Thoracic aorta (tissue), 2 donors: Measurements from ENCODE around the gene WDFY2. TPM values are rescaled to one million over a fixed set of nuclear protein-coding genes. Genes with fewer than 3 reads are reported as not detected.

Experiments
- ATAC-seq: fragments of 150-250 bp; one replicate; pipeline ENCODE4 v1.8.0; 2017; ENCODE audit warnings: low read depth; ENCODE audit not compliant: insufficient number of reproducible peaks, low FRiP score
- DNase-seq: peaks from one replicate; pipeline ENCODE4 v3.0.0-alpha.2; 2020; ENCODE audit warnings: low spot score
- H3K27ac ChIP-seq, 2 donors: fragments of 200-600 bp; sonication (generic); 1 replicate in 1 of 2; 2 replicates in 1 of 2; pipeline ENCODE4 v1.5.1; 2016; ENCODE audit warnings: mild to moderate bottlenecking in 2 of 2, moderate library complexity in 2 of 2
- H3K27me3 ChIP-seq: fragments of 200-600 bp; sonication (generic); replicated peaks from 2 replicates; pipeline ENCODE4 v1.6.0; 2016; ENCODE audit warnings: mild to moderate bottlenecking; ENCODE audit not compliant: insufficient read depth
- H3K36me3 ChIP-seq: fragments of 200-600 bp; sonication (generic); one replicate; pipeline ENCODE4 v1.5.1; 2016
- H3K4me1 ChIP-seq, 2 donors: fragments of 200-600 bp; sonication (generic); 1 replicate in 1 of 2; 2 replicates in 1 of 2; pipeline versions ENCODE4 v1.5.1 to v1.6.0; 2016; ENCODE audit warnings: low read depth in 2 of 2, mild to moderate bottlenecking in 1 of 2; ENCODE audit not compliant: control insufficient read depth in 1 of 2
- H3K4me3 ChIP-seq: fragments of 200-600 bp; sonication (generic); 2 replicates; pipeline ENCODE4 v1.5.1; 2016; ENCODE audit warnings: mild to moderate bottlenecking
- H3K9me3 ChIP-seq: fragments of 200-600 bp; sonication (generic); 2 replicates; pipeline ENCODE4 v1.5.1; 2016
- CTCF ChIP-seq: fragments of 200-600 bp; sonication (generic); IDR thresholded peaks from one replicate; pipeline ENCODE4 v1.5.1; 2019; ENCODE audit warnings: antibody characterized with exemption
- total RNA-seq, 2 donors: library from RNA; depleted of rRNA; stranded (reverse); fragments of >200 nt; gene quantifications; one replicate each; pipeline versions ENCODE4 v1.1.0 to v1.2.3, GENCODE V29; 2016

WDFY2 gene
- 10 to 100 TPM; 14.6 to 19.3 TPM for total RNA-seq

- H3K36me3 ChIP-seq: no peaks in the 10 kb centered on the region
Measured at GRCh38 chr13:51583875-51584730, at the start of gene WDFY2. WDFY2 (plus strand) TSS chr13:51584462; CDS start chr13:51584688, 226 bp downstream.

GRCh38 chr13:51538591-51539179 lies 45.6 kb upstream of the WDFY2 start:
- no peaks in the 10 kb centered on the region for H3K4me1 ChIP-seq
- no peaks in the 10 kb centered on the region for H3K9me3 ChIP-seq
- no peak overlapping the region for H3K27ac ChIP-seq
- no peaks in the 10 kb centered on the region for H3K36me3 ChIP-seq
- DNase-seq (no peak), ATAC-seq (no peak)
- no peak for TF ChIP-seq CTCF
- no peak overlapping the region for H3K4me3 ChIP-seq
- no peaks in the 10 kb centered on the region for H3K27me3 ChIP-seq

More at GRCh38 chr13:51583875-51584730, at the start of gene WDFY2:
- no peak for TF ChIP-seq CTCF
- ATAC-seq: peak; percentile 99
- Histone ChIP-seq H3K27me3 (no peaks in the 10 kb centered on the region), H3K9me3 (no peaks in the 10 kb centered on the region), H3K4me1 (peaks cover 6 to 31% of the 10 kb centered on the region in 2 donors), H3K4me3 (peak within 1 kb of the TSS; percentile 88), H3K27ac (peak within 1 kb of the TSS; percentile 82 to 87)
- DNase-seq: peak; percentile 99

- Histone ChIP-seq H3K4me3 (no peak overlapping the region), H3K36me3 (no peaks in the 10 kb centered on the region), H3K27me3 (no peaks in the 10 kb centered on the region), H3K9me3 (no peaks in the 10 kb centered on the region), H3K27ac (no peak overlapping the region), H3K4me1 (no peaks in the 10 kb centered on the region)
- TF ChIP-seq CTCF: no peak
- DNase-seq: no peak
- no peak for ATAC-seq
Measured at GRCh38 chr13:51539887-51540286, 44.4 kb upstream of the WDFY2 start.

DNA sequence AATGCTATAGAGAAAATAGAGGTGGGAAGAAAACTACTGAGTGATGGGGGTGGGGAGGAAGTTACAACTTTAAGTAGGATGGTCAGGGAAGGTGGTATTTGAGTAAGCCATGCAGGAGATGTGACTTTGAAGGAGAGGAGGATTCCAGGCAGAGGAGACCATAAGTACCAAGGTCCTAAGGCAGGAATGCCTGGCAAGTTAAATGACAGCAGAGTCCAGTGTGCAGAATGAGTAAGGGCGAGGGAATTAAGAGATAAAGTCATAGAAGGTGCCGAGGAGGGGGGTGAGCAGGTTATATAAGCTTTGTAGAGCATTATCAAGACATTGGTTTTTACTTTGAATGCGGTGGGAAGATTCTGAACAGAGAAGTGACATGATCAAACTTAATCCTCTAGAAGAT lies 43.2 kb upstream of the WDFY2 start:
- no peak for ATAC-seq
- Histone ChIP-seq H3K4me1 (no peaks in the 10 kb centered on the region), H3K27ac (no peak overlapping the region)

More for the DNA sequence above, 43.2 kb upstream of the WDFY2 start:
- no peak overlapping the region for H3K4me3 ChIP-seq
- H3K36me3 ChIP-seq: no peaks in the 10 kb centered on the region
- H3K9me3 ChIP-seq: no peaks in the 10 kb centered on the region
- H3K27me3 ChIP-seq: no peaks in the 10 kb centered on the region
- DNase-seq: no peak
- TF ChIP-seq CTCF: no peak
